K562 treated with DMSO at 1 percent for 48 hours (cell line): Measurements from ENCODE around the gene KBTBD13. TPM values are rescaled to one million over a fixed set of nuclear protein-coding genes. Genes with fewer than 3 reads are reported as not detected.

Experiments used
- total RNA-seq: library from RNA; unstranded; fragments of 300-600 nt; gene quantifications from 2 replicates; pipeline ENCODE4 v1.2.3, GENCODE V29; 2022; ENCODE audit warnings: low replicate concordance; ENCODE audit errors: extremely low read depth

The KBTBD13 gene
- total RNA-seq, result not detected in 2 replicates

DNA sequence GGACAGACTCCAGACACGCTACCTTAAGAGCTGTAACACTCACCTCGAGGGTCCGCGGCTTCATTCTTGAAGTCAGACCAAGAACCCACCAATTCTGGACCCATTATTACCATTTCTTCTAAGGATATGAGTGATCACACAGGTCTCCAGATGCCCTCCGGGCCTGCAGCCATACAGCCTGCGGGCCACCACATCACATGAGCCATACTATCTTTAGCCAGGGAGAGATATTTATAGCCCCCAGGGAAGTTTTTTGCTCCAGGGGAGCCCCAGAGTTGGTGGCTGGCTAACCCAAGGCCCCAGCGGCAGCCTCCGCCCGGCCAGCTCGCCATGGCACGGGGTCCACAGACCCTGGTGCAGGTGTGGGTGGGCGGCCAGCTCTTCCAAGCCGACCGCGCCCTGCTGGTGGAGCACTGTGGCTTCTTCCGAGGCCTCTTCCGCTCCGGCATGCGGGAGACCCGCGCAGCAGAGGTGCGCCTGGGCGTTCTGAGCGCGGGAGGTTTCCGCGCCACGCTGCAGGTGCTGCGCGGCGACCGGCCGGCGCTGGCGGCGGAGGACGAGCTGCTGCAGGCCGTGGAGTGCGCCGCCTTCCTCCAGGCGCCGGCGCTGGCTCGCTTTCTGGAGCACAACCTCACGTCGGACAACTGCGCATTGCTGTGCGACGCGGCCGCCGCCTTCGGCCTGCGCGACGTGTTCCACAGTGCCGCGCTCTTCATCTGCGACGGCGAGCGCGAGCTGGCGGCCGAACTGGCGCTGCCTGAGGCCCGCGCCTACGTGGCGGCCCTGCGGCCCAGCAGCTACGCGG is at the start of gene KBTBD13:
Gene KBTBD13 (plus strand): TSS at position 261 of the 805 bp plus-strand sequence. CDS start 70 bp downstream, at position 331.

DNA sequence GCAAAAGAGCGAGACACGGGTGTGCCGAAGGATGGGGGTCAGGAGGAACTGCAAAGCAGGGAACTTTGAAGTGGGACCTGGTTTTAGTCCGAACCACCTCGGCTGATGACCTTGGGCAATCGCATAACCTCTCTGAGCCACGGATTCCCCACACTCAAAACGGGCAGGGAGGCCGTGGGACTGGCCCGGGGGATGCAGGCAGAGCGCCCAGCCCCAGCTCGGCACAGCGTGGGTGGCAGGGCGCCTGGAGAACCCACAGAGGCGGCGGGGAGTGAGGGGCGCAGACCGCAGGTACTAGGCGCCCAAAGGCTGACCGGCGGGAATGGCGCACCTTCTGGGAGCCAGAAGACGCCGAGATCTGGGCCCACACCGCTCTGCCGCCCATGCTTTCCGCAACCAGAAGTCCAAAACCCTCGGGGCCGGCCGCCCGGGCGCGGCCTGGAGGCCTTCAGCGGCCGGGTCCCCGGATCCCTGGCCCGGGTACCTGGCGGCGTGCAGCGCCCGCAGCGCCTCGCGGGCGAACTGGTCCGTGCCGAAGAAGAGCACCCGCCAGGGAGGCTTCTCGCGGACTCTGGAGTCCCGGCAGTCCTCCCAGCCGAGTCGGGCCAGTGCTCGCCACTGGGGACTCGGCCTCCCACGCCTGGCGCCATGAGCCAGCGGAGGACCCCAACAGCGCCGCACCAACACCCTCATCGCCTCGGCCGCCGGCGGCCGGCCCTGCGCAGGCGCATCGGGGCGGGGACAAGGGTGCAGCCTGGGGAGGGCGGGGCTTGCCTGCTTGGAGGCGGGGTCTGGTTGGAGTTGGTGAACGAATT is 47.4 kb upstream of the KBTBD13 start, which contains the start of gene MTFMT:
Gene MTFMT (minus strand): TSS at position 719 of the 815 bp plus-strand sequence. CDS start 26 bp downstream, at position 693.

DNA sequence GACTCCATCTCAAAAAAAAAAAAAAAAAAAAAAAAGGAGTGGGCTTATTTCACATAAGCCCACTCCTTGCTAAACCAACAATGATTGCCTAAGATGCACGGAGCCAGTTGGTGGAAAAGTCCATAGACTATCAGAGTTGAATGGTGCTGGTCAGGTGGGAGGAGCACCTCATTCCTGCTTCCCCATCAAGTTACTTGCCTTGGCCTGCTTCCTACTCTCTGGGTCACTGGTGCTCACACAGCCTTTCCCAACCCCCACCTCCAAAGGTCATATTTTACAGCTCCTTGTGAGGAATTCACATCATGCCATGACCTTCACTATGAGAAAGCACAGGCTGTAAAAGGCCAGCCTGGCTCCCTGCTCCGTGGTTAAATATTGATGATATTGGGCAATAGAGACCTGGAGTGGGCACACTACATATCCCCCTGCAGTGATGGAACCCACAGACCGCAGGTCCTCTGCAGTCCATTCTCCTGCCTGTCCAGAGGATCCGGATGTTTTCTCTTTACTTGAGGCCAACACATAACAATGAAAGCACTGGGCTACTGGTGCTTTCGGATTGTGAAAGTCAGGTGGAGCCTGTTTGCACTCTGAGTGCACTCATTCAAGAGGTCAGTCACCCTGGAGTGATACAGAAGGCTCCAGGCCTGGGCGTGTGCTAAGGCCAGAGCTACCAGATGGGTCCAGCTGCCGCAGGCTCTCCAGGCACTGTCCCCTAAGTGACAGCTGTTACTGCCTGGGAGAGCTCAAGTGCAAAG is 31.6 kb upstream of the KBTBD13 start, which contains the start of gene SLC51B:
Gene SLC51B (plus strand): TSS at position 664 of the 758 bp plus-strand sequence. CDS start 4,618 bp downstream, outside the sequence.

GRCh38 chr15:65067645-65068402 is 8.7 kb upstream of the KBTBD13 start, which contains the start of gene RASL12:
Gene RASL12 (minus strand): TSS chr15:65067991. CDS start chr15:65067835, 156 bp downstream.

GRCh38 chr15:65115086-65115485 is 38.5 kb downstream of the KBTBD13 start, which contains the start of gene UBAP1L:
Gene UBAP1L (minus strand): TSS chr15:65115200. CDS start chr15:65106215, 8,985 bp downstream.

Other genes with a start within 250 kb of the KBTBD13 start
- not detected in 2 replicates for gene PLEKHO2, start 234.8 kb upstream of the KBTBD13 start, total RNA-seq
- not detected in 2 replicates for gene ANKDD1A, start 164.8 kb upstream of the KBTBD13 start, total RNA-seq
- gene SPG21, start 86.8 kb upstream of the KBTBD13 start, total RNA-seq, result not detected in 2 replicates
- not detected in 2 replicates for gene MTFMT, start 47.1 kb upstream of the KBTBD13 start, total RNA-seq
- not detected in 2 replicates for gene SLC51B, start 31.4 kb upstream of the KBTBD13 start, total RNA-seq
- gene RASL12, start 8.8 kb upstream of the KBTBD13 start, total RNA-seq, result not detected in 2 replicates
- gene UBAP1L, start 38.5 kb downstream of the KBTBD13 start, total RNA-seq, result not detected in 2 replicates
- gene PDCD7, start 57.1 kb downstream of the KBTBD13 start, total RNA-seq, result not detected in 2 replicates
- not detected in 2 replicates for gene CLPX, start 108.6 kb downstream of the KBTBD13 start, total RNA-seq
- not detected in 2 replicates for gene CILP, start 134.7 kb downstream of the KBTBD13 start, total RNA-seq
- not detected in 2 replicates for gene PARP16, start 210.1 kb downstream of the KBTBD13 start, total RNA-seq
- not detected in 2 replicates for gene RNU5A-1, start 219.3 kb downstream of the KBTBD13 start, total RNA-seq
- gene RNU5B-1, start 227.9 kb downstream of the KBTBD13 start, total RNA-seq, result not detected in 2 replicates